HTR-8/SVneo (cell line): ENCODE results near the gene ADD3.

ENCODE experiments used
- DNase-seq: peaks from one replicate; pipeline ENCODE4 v3.0.0; 2011; ENCODE audit warnings: low spot score, mixed read lengths; ENCODE audit not compliant: insufficient read length
- FAIRE-seq: peaks from 2 replicates; lab custom pipeline; 2011; peaks lifted over from hg19 to GRCh38; lab: Jason Lieb, UNC

Gene ADD3

GRCh38 chr10:110167149-110167548 lies 159.4 kb downstream of the ADD3 start:
- FAIRE-seq (no peak), DNase-seq (no peak)

DNA sequence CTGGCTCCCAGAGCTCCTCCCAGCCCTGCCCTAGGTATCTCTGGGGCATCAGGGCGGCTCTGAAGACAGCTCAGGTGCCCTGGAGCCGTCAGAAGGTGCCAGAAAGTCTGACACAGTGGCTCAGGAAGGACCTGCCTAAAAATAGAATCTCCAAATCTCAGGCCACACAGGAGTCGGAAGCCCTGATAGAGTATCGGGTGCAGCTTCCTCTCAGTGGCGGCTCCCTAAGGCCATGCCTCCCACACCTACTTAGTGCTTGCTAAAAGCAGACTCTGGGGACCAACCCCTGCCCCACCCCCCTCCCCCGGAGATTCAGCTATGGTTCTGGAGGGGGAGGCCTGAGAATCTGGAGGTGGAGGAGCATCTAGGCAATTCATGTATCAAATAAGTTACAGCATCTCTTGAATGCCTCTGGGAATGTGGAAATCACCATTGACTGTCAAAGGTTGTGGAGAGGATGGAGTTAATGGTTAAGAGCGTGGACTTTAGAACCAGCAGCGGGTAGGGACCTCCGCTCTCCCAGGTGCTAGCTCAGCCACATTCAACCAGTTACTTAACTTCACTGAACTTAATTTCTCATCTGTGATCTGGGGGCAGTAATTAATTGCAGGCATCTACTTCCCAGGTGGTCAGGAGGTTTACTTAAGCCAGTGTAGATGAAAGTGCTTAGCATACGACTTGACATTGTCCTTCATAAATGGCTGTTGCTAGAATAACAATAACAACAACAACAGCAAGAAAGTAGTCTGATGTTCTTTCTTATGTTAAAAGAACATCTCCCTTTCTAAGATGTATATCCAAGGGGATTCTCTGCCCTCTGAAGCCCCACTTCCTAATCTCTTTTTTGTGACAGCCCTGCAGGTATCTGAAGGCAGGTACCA lies 161.1 kb downstream of the ADD3 start:
- no peak for FAIRE-seq
- DNase-seq: no peak

- no peak for FAIRE-seq
Measured at GRCh38 chr10:110169586-110169985, 161.8 kb downstream of the ADD3 start.

DNA sequence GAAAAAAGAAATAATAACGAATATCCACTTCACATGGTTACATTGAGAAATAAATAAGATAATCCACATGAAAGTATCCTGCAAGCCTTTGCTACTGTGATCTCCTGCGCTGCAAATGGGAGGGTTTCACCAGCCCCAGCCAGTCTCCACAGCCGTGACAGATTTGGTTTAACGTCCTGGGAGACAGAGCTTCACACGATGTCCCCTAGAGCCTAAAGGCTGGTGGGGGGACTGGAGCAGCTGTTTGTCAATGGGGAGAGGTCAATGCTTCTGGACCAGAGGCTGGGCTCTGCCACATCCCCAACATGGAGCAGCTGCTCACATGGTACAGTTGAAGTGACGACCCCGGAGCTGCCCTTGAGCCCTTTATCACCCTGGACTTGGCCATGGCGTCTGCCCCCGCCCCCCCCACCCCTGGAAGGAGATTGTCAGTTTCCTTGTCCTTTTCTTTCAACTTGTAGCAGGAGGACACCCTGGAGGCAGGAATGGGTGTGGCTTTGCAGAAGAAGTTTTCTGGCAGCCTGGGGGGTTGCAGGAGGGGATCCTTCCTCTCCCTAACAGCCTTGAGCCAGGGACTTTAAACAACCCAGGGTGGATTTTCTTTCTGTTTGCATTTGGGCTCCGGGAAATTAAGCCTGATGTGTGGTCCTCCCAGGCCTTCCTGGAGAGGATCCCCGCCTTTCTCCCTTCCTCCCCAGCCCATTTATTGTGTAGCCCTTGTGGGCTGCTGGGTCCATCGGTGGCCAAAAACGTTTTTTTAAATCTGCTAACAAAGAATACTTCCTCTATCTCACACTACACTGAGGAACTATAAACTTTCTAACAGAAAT lies 162.6 kb downstream of the ADD3 start:
- no peak for DNase-seq
- FAIRE-seq: no peak

More at GRCh38 chr10:110169586-110169985, 161.8 kb downstream of the ADD3 start:
- no peak for DNase-seq

GRCh38 chr10:110171032-110171431 lies 163.2 kb downstream of the ADD3 start:
- FAIRE-seq (no peak), DNase-seq (no peak)

DNA sequence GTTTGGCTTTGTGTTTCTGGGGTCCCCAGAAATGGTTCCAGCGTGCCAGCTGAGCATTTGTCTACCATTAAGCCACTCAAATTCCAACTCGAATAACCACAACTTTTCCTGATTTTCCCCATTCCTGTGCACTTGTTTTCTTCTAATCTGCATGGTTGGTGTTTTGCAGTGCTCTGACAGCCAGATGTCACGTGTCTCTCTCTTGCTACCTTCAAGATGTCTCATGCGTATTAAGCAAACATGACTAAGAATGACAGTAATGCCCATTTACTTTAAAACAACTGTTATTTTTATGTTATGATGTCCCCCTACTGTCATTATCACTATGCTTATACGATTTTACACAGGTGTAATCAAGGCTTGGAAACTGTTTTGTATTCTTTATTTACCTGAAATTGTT lies 164.4 kb downstream of the ADD3 start:
- DNase-seq (no peak), FAIRE-seq (no peak)

- DNase-seq: no peak
- no peak for FAIRE-seq
Measured at GRCh38 chr10:110174201-110174600, 166.4 kb downstream of the ADD3 start.

DNA sequence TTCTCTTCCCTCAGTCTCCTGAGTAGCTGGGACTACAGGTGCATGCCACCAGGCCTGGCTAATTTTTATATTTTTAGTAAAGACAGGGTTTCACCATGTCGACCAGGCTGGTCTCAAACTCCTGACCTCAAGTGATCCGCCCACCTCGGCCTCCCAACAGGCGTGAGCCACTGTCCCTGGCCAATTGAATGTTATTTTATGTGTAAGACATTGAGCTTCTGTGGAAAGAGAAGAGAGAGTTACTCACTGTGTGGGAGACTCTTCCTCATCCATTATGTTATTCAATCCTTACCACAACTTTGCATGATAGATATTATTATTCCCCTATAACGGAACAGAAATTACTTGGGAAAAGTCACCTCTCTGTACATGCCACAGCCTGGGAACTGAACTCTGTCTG lies 167.0 kb downstream of the ADD3 start:
- no peak for FAIRE-seq

DNA sequence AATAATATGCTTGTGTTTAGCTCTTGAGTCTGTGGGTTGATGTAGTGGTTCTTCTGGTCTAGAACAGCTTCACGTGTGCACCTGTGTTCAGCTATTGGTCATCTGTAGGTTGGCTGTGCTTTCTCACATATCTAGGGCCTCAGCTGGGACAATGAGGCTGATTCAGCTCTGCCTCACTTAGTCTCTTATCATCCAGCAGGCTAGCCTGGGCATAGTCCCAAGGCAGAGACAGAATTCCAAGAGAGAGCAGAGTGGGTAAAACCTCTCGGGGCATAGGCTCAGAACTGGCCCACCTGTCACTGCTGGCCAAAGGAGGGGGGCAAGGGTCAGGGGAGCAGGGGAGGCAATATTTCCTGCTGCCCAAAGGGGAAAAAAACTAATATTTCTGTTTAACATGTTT lies 167.6 kb downstream of the ADD3 start:
- DNase-seq (no peak), FAIRE-seq (no peak)

More for the DNA sequence above, 167.0 kb downstream of the ADD3 start:
- DNase-seq: no peak

GRCh38 chr10:110176141-110177030 lies 168.6 kb downstream of the ADD3 start:
- no peak for FAIRE-seq

GRCh38 chr10:110179220-110179619 lies 171.4 kb downstream of the ADD3 start:
- FAIRE-seq: no peak

More at GRCh38 chr10:110176141-110177030, 168.6 kb downstream of the ADD3 start:
- DNase-seq: no peak

DNA sequence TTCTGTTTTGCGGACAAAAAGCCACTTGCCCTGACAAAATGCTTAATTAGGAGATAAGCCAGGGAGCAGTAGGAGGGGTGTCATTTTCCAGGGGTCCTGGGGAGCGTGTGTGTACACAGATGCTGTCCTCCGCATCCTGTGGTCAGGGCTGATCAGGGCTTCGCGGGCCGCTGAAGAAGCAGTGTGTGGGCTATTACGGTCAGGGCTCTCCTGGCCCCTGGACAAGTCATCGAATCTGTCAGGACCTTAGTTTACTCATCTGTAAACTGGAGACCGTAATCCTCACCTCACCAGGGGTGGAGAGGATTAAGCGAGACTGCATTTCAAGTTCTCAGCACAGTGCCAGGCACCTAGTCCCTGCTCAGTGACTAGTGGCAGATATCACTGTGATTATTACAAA lies 173.7 kb downstream of the ADD3 start:
- FAIRE-seq (no peak), DNase-seq (no peak)

More at GRCh38 chr10:110179220-110179619, 171.4 kb downstream of the ADD3 start:
- DNase-seq: no peak

DNA sequence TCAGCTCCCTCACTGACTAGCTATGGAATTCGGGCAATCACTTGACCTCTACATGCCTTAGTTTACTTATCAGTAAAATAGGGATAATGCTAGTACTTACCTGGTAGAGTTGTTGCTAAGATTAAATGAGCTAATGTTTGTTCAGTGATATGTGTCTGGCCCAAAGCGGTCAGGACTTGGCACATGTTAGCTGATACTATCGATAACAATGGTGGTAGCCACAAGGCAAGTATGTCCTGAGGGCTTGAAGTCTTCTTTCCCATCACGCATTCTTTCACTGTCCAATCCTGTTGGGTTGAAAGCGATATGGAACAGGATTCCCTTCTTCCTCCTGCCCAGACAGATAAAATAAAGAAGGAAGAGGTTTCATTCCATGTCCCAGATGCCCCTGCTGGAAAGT lies 174.1 kb downstream of the ADD3 start:
- DNase-seq (no peak), FAIRE-seq (no peak)

DNA sequence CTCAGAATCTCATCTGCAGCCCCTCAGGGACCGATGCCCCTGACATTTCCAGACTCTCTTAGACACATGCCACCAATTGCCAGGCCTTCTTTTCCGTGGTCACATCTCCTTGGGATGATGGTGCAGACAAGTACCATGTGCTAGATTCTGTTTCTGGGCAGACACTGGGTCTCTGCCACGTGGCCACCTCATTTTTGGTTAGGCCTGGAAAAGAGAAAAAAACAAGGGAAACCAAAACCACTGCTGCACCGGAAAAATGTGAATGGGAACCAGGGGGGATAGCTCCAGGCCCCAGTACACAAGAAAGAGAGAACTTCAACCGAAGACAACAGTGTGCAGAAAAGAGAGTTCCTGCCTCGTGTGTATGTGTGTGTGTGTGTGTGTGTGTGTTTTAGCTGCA lies 176.6 kb downstream of the ADD3 start:
- FAIRE-seq (no peak), DNase-seq (no peak)
